HG03460 (cell line): ENCODE results near the gene FRMD4A.
A peak's percentile ranks its signal among the peaks of the same experiment; 100 is the strongest.

Source experiments
- ATAC-seq: cut with Tn5 transposase; IDR thresholded peaks from one replicate; pipeline ENCODE4 v1.9.1; 2021; ENCODE audit not compliant: unreplicated experiment

The FRMD4A gene

GRCh38 chr10:13712837-13713581, 617.7 kb downstream of the FRMD4A start:
- ATAC-seq = peak; percentile 88

GRCh38 chr10:13712476-13712836, 618.3 kb downstream of the FRMD4A start:
- no peak for ATAC-seq

GRCh38 chr10:13711291-13711690, 619.4 kb downstream of the FRMD4A start:
- ATAC-seq = no peak

GRCh38 chr10:13709931-13710650, 620.6 kb downstream of the FRMD4A start:
- no peak for ATAC-seq

- no peak for ATAC-seq
Observed at GRCh38 chr10:13708256-13708990, 622.3 kb downstream of the FRMD4A start.

GRCh38 chr10:13707156-13707881, 623.4 kb downstream of the FRMD4A start:
- ATAC-seq = peak; percentile 57

- ATAC-seq = no peak
Observed at GRCh38 chr10:13706604-13707003, 624.1 kb downstream of the FRMD4A start.

GRCh38 chr10:13706175-13706574, 624.5 kb downstream of the FRMD4A start:
- ATAC-seq = no peak

- no peak for ATAC-seq
Observed at GRCh38 chr10:13705526-13706174, 625.1 kb downstream of the FRMD4A start.

GRCh38 chr10:13704964-13705363, 625.8 kb downstream of the FRMD4A start:
- no peak for ATAC-seq

- ATAC-seq = no peak
Observed at GRCh38 chr10:13703997-13704536, 626.7 kb downstream of the FRMD4A start.

GRCh38 chr10:13703101-13703818, 627.5 kb downstream of the FRMD4A start:
- no peak for ATAC-seq

GRCh38 chr10:13701157-13701919, 629.4 kb downstream of the FRMD4A start:
- ATAC-seq = no peak

- no peak for ATAC-seq
Observed at GRCh38 chr10:13700473-13701144, 630.1 kb downstream of the FRMD4A start.

- ATAC-seq = no peak
Observed at GRCh38 chr10:13699216-13699615, 631.5 kb downstream of the FRMD4A start.

GRCh38 chr10:13698217-13698616, 632.5 kb downstream of the FRMD4A start:
- ATAC-seq = no peak

- ATAC-seq = no peak
Observed at GRCh38 chr10:13696071-13696470, 634.7 kb downstream of the FRMD4A start.

GRCh38 chr10:13695588-13695987, 635.1 kb downstream of the FRMD4A start:
- no peak for ATAC-seq
